Endothelial cell (in vitro differentiated cells): ENCODE results near the gene SFSWAP. TPM values are rescaled to one million over a fixed set of nuclear protein-coding genes. Genes with fewer than 3 reads are reported as not detected.

ENCODE experiments used
- DNase-seq: peaks from one replicate; pipeline ENCODE4 v3.0.0; 2021; ENCODE audit warnings: low spot score
- H3K27ac Mint-ChIP-seq: one replicate; pipeline ENCODE4 v1.8.0; 2021; ENCODE audit warnings: mixed read lengths, inconsistent platforms; ENCODE audit not compliant: unreplicated experiment
- H3K27me3 Mint-ChIP-seq: one replicate; pipeline ENCODE4 v1.8.0; 2021; ENCODE audit warnings: mild to moderate bottlenecking, moderate library complexity, mixed read lengths, inconsistent platforms; ENCODE audit not compliant: unreplicated experiment
- H3K36me3 Mint-ChIP-seq: one replicate; pipeline ENCODE4 v1.8.0; 2021; ENCODE audit warnings: mild to moderate bottlenecking, low read depth, mixed read lengths, inconsistent platforms; ENCODE audit not compliant: unreplicated experiment
- H3K4me1 Mint-ChIP-seq: one replicate; pipeline ENCODE4 v1.8.0; 2021; ENCODE audit warnings: mild to moderate bottlenecking, mixed read lengths, inconsistent platforms; ENCODE audit not compliant: unreplicated experiment
- H3K4me3 Mint-ChIP-seq: one replicate; pipeline ENCODE4 v1.8.0; 2021; ENCODE audit warnings: mild to moderate bottlenecking, mixed read lengths, inconsistent platforms; ENCODE audit not compliant: unreplicated experiment
- H3K9me3 Mint-ChIP-seq: one replicate; pipeline ENCODE4 v1.8.0; 2021; ENCODE audit warnings: mixed read lengths, inconsistent platforms; ENCODE audit not compliant: unreplicated experiment
- CTCF ChIP-seq: fragments of 200-600 bp; sonication (generic); IDR thresholded peaks from one replicate; pipeline ENCODE4 v1.5.0; 2021; ENCODE audit warnings: antibody characterized with exemption; ENCODE audit not compliant: unreplicated experiment
- total RNA-seq: library from RNA; stranded (reverse); fragmentation: NEBNext Ultra II Directional; extraction: Animal tissue kit (Norgen Biotek cat#: 25700); gene quantifications from one replicate; pipeline ENCODE4 v1.2.1, GENCODE V29; 2021; ENCODE audit not compliant: unreplicated experiment

Gene SFSWAP
- total RNA-seq, 1 donor from 2014 or later: 56.3 TPM

- Mint-ChIP-seq H3K9me3 (no peaks in the 10 kb centered on the region), H3K36me3 (peaks cover 4% of the 10 kb centered on the region), H3K27ac (no peak overlapping the region), H3K4me1 (no peaks in the 10 kb centered on the region), H3K4me3 (no peak overlapping the region), H3K27me3 (peaks cover 10% of the 10 kb centered on the region)
- no peak for TF ChIP-seq CTCF
- DNase-seq: no peak
These were observed 119.0 kb downstream of the SFSWAP start for GRCh38 chr12:131829791-131830334.

- no peak overlapping the region for H3K27ac Mint-ChIP-seq
- H3K9me3 Mint-ChIP-seq: no peaks in the 10 kb centered on the region
- H3K4me3 Mint-ChIP-seq: no peak overlapping the region
- no peak for TF ChIP-seq CTCF
- H3K4me1 Mint-ChIP-seq: no peaks in the 10 kb centered on the region
- H3K27me3 Mint-ChIP-seq: peaks cover 10% of the 10 kb centered on the region
- H3K36me3 Mint-ChIP-seq: peaks cover 4% of the 10 kb centered on the region
- DNase-seq: peak; percentile 83
These were observed 119.5 kb downstream of the SFSWAP start for GRCh38 chr12:131830335-131830913.

- Mint-ChIP-seq H3K9me3 (no peaks in the 10 kb centered on the region), H3K27me3 (peaks cover 10% of the 10 kb centered on the region), H3K27ac (no peak overlapping the region), H3K4me1 (no peaks in the 10 kb centered on the region), H3K4me3 (no peak overlapping the region), H3K36me3 (peaks cover 4% of the 10 kb centered on the region)
- no peak for DNase-seq
- no peak for TF ChIP-seq CTCF
These were observed 120.2 kb downstream of the SFSWAP start for GRCh38 chr12:131830914-131831571.

GRCh38 chr12:131831635-131832041 is 120.7 kb downstream of the SFSWAP start:
- H3K27me3 Mint-ChIP-seq: peaks cover 6% of the 10 kb centered on the region
- peaks cover 4% of the 10 kb centered on the region for H3K36me3 Mint-ChIP-seq
- TF ChIP-seq CTCF: no peak
- no peak overlapping the region for H3K27ac Mint-ChIP-seq
- no peaks in the 10 kb centered on the region for H3K9me3 Mint-ChIP-seq
- DNase-seq: no peak
- no peaks in the 10 kb centered on the region for H3K4me1 Mint-ChIP-seq
- H3K4me3 Mint-ChIP-seq: no peak overlapping the region
